GM12878 (cell line): Measurements from ENCODE around the gene TCF7L1. TPM values are rescaled to one million over a fixed set of nuclear protein-coding genes. Genes with fewer than 3 reads are reported as not detected.

Source experiments
- ATAC-seq: fragments of 200-7000 bp; cut with Tn5 transposase; 3 replicates; pipeline ENCODE4 v1.9.1; 2020; ENCODE audit warnings: mild to moderate bottlenecking, moderate library complexity
- BruUV-seq: library from RNA; stranded (reverse); fragments of 400-500 nt; replicated peaks from 2 replicates; lab custom pipeline; 2021; lab: Mats Ljungman, UMichigan
- CTCF ChIA-PET: fragments of 300-600 bp; sonication (Branson Sonifier 250); formaldehyde crosslinking; extraction: SDS; loops from one replicate; lab custom pipeline; 2021; ENCODE audit warnings: inconsistent platforms; lab: Yijun Ruan, JAX
- POLR2A ChIA-PET: fragments of 350-600 bp; formaldehyde crosslinking; extraction: SDS; loops from one replicate; lab custom pipeline; 2021; ENCODE audit warnings: inconsistent platforms; lab: Charles Lee
- RAD21 ChIA-PET: fragments of 300-600 bp; sonication (Branson Sonifier 250); formaldehyde crosslinking; loops from one replicate; lab custom pipeline; 2023; ENCODE audit warnings: antibody characterized with exemption; ENCODE audit not compliant: unreplicated experiment; lab: Charles Lee
- SMC1A ChIA-PET: fragments of 300-600 bp; sonication (Branson Sonifier 250); formaldehyde crosslinking; loops from one replicate; lab custom pipeline; 2023; ENCODE audit not compliant: unreplicated experiment, uncharacterized antibody; lab: Charles Lee
- DNase-seq: peaks from one replicate; pipeline ENCODE4 v3.0.0-alpha.2; 2011; ENCODE audit warnings: low read depth, low spot score
- FAIRE-seq: peaks from 3 replicates; lab custom pipeline; 2011; peaks lifted over from hg19 to GRCh38; lab: Jason Lieb, UNC
- H2AFZ ChIP-seq: 2 replicates; pipeline ENCODE4 v1.6.0; 2011; ENCODE audit warnings: low read depth, low read length, control low read depth; ENCODE audit not compliant: control insufficient read depth
- H3K27ac ChIP-seq: 2 replicates; pipeline ENCODE4 v1.5.1; 2011; ENCODE audit warnings: control low read depth; ENCODE audit not compliant: control insufficient read depth, insufficient read depth
- H3K27me3 ChIP-seq, 2 experiments: replicated peaks in 1 of 2; 2 replicates each; pipeline versions ENCODE4 v1.6.0 to v1.6.1; 2011; ENCODE audit warnings: low read length in 1 of 2; ENCODE audit not compliant: control insufficient read depth in 2 of 2, insufficient read depth in 2 of 2
- H3K36me3 ChIP-seq, 2 experiments: 2 replicates each; pipeline ENCODE4 v1.5.1; 2011; ENCODE audit warnings: low read length in 1 of 2; ENCODE audit not compliant: control insufficient read depth in 2 of 2, insufficient read depth in 2 of 2
- H3K4me1 ChIP-seq: 2 replicates; pipeline ENCODE4 v1.6.1; 2011; ENCODE audit warnings: mild to moderate bottlenecking, low read length, moderate library complexity, mixed read lengths; ENCODE audit not compliant: control insufficient read depth, insufficient read depth
- H3K4me2 ChIP-seq: 2 replicates; pipeline ENCODE4 v1.6.0; 2011; ENCODE audit warnings: control low read depth; ENCODE audit not compliant: control insufficient read depth, insufficient read depth
- H3K4me3 ChIP-seq: fragments of 200-600 bp; sonication (generic); 2 replicates; pipeline ENCODE4 v1.5.1; 2016
- H3K79me2 ChIP-seq: 2 replicates; pipeline ENCODE4 v1.6.0; 2011; ENCODE audit warnings: low read length; ENCODE audit not compliant: control insufficient read depth, insufficient read depth
- H3K9ac ChIP-seq: 2 replicates; pipeline ENCODE4 v1.8.0; 2011; ENCODE audit warnings: low read length, control low read depth, mixed read lengths; ENCODE audit not compliant: control insufficient read depth, insufficient read depth
- H3K9me3 ChIP-seq: replicated peaks from 3 replicates; pipeline ENCODE4 v1.5.1; 2011; ENCODE audit warnings: mild to moderate bottlenecking, low read length; ENCODE audit not compliant: control insufficient read depth, insufficient read depth
- H4K20me1 ChIP-seq: 2 replicates; pipeline ENCODE4 v1.6.0; 2011; ENCODE audit not compliant: control insufficient read depth, insufficient read depth
- CTCF ChIP-seq, 3 experiments: IDR thresholded peaks in 2 of 3; conservative IDR thresholded peaks in 1 of 3; 2 replicates each; pipeline ENCODE4 v1.5.1; 2011; ENCODE audit warnings: low read depth in 3 of 3, low read length in 3 of 3, mild to moderate bottlenecking in 3 of 3, control low read depth in 2 of 3, moderate library complexity in 2 of 3, inconsistent platforms in 1 of 3, mixed read lengths in 1 of 3; ENCODE audit not compliant: control insufficient read depth in 2 of 3, insufficient read depth in 1 of 3; ENCODE audit errors: extremely low read depth in 1 of 3
- RAD51 ChIP-seq: fragments of 450-650 bp; IDR thresholded peaks from 2 replicates; pipeline ENCODE4 v1.6.1; 2016; ENCODE audit warnings: moderate library complexity, mild to moderate bottlenecking, inconsistent platforms
- SREBF2 ChIP-seq: IDR thresholded peaks from 2 replicates; pipeline ENCODE4 v1.6.1; 2012; ENCODE audit warnings: mild to moderate bottlenecking, low read length
- SUPT20H ChIP-seq: IDR thresholded peaks from 2 replicates; pipeline ENCODE4 v1.6.1; 2011; ENCODE audit warnings: low read depth, mild to moderate bottlenecking, low read length, moderate library complexity, borderline replicate concordance; ENCODE audit not compliant: control insufficient read depth
- TCF12 ChIP-seq: IDR thresholded peaks from 2 replicates; pipeline ENCODE4 v1.6.1; 2011; ENCODE audit warnings: low read depth, mild to moderate bottlenecking, low read length
- WGBS: methylation state at CpG from one replicate; pipeline ENCODE4 v1.1.6; 2016; ENCODE audit warnings: low lambda C conversion rate; ENCODE audit not compliant: insufficient replicate concordance, insufficient coverage; ENCODE audit errors: missing lambda C conversion rate; 5-methylcytosine and 5-hydroxymethylcytosine counted together
- in situ Hi-C: fragments of 300-500 bp; cut with MboI; formaldehyde crosslinking; loops from 9 replicates; pipeline ENCODE4 v1.14.3; 2018; ENCODE audit warnings: mixed read lengths
- intact Hi-C: fragments of 100-400 bp; cut with micrococcal nuclease; formaldehyde crosslinking; loops from one replicate; pipeline ENCODE4 v1.14.2; 2022; ENCODE audit not compliant: unreplicated experiment
- polyA plus RNA-seq, 11 experiments: library from polyadenylated mRNA; depleted of rRNA in 4 of 11; unstranded in 6 of 11; stranded (reverse) in 5 of 11; fragments of >200 nt; fragmentation: Nextera tagmentation in 4 of 11; fragmentation: Illumina TruSeq in 1 of 11; extraction: Ambion mirVana in 4 of 11; extraction: Trizol in 1 of 11; gene quantifications; 1 replicate in 1 of 11; 2 replicates in 10 of 11; pipeline versions ENCODE4 v1.2.1 to v1.2.3, GENCODE V29; 2011 to 2016; ENCODE audit warnings: inconsistent platforms in 2 of 11, missing spikeins in 2 of 11, low read depth in 1 of 11
- total RNA-seq, 4 experiments: library from RNA; depleted of rRNA in 3 of 4; stranded (reverse); fragments of >200 nt in 3 of 4; fragmentation: Illumina TruSeq in 1 of 4; extraction: Trizol in 1 of 4; gene quantifications; 2 replicates each; pipeline versions ENCODE4 v1.2.1 to v1.2.3, GENCODE V29; 2013 to 2021

Gene TCF7L1
- total and polyA plus RNA-seq, 10 of the 15 experiments (the other 5 are each of a cell fraction or from before 2014, with no cell fraction given) = 0.03 to 0.11 (median 0.10) TPM; not detected in 7

- TF ChIP-seq RAD51 = no peak
- no peak for TF ChIP-seq TCF12
- TF ChIP-seq SUPT20H = no peak
Measured at GRCh38 chr2:85179541-85179940, 46.3 kb downstream of the TCF7L1 start (continued).

- POLR2A ChIA-PET = no interaction called here
- Histone ChIP-seq H3K36me3 (no peaks in the 10 kb centered on the region), H3K79me2 (no peaks in the 10 kb centered on the region), H3K9me3 (no peaks in the 10 kb centered on the region; the same call in 2 of the 3 replicates), H3K4me2 (no peak overlapping the region), H3K4me3 (no peak overlapping the region), H3K9ac (no peak overlapping the region), H4K20me1 (peaks cover 3% of the 10 kb centered on the region; the same call in 1 of the 2 replicates), H3K4me1 (no peaks in the 10 kb centered on the region), H3K27ac (no peak overlapping the region), H3K27me3 (peaks cover 4 to 11% of the 10 kb centered on the region in 2 experiments), H2AFZ (no peak overlapping the region)
- BruUV-seq = no TSS peak
- RAD21 ChIA-PET = no interaction called here
- 28% methylated on average over 12 of the region's 12 CpGs for WGBS
- DNase-seq = no peak
- in situ Hi-C loops = no loop called here
- no peak for FAIRE-seq
- CTCF ChIA-PET = interaction anchor here (0.7 kb wide), 1 partner anchor 42 kb away, joined by 3 read pairs; no protein-coding TSS in a partner anchor
- intact Hi-C loops = no loop called here
- SMC1A ChIA-PET = no interaction called here
- no peak for ATAC-seq
- TF ChIP-seq CTCF (IDR thresholded peaks at IDR 0.05 in 2 of 3, conservative IDR thresholded peaks at IDR 0.05 in 1 of 3; ENCODE audit: control insufficient read depth in 2 of 3, extremely low read depth in 1 of 3, insufficient read depth in 1 of 3, low read depth in 3 of 3, low read length in 3 of 3) = no peak
- TF ChIP-seq SREBF2 = no peak
Measured at GRCh38 chr2:85180322-85181133, 47.3 kb downstream of the TCF7L1 start.
